Neural cell (in vitro differentiated cells): Measurements from ENCODE around the gene NGB. TPM values are rescaled to one million over a fixed set of nuclear protein-coding genes. Genes with fewer than 3 reads are reported as not detected.

Experiments used
- H2AFZ ChIP-seq: fragments of 200-600, 300-800 bp; sonication (generic), shearing (Covaris generic); 2 replicates; pipeline ENCODE4 v1.6.0; 2014; ENCODE audit warnings: low read depth, mild to moderate bottlenecking, antibody characterized with exemption, low read length, moderate library complexity
- H3F3A ChIP-seq: fragments of 200-600 bp; shearing (Covaris generic); 2 replicates; pipeline ENCODE4 v1.6.1; 2016; ENCODE audit warnings: mild to moderate bottlenecking, moderate library complexity, mixed read lengths, antibody characterized with exemption, low read length; ENCODE audit not compliant: insufficient read depth, poor library complexity, severe bottlenecking
- H3K27ac ChIP-seq: fragments of 200-600, 300-800 bp; sonication (generic), shearing (Covaris generic); 2 replicates; pipeline ENCODE4 v1.5.1; 2014; ENCODE audit warnings: mild to moderate bottlenecking, low read length, moderate library complexity
- H3K27me3 ChIP-seq: fragments of 300-800, 200-600 bp; sonication (generic), shearing (Covaris generic); 2 replicates; pipeline ENCODE4 v1.6.0; 2014; ENCODE audit warnings: mild to moderate bottlenecking, low read depth, low read length, moderate library complexity; ENCODE audit not compliant: insufficient read depth
- H3K36me3 ChIP-seq: fragments of 300-800, 200-600 bp; sonication (generic), shearing (Covaris generic); 2 replicates; pipeline ENCODE4 v1.5.1; 2014; ENCODE audit warnings: mild to moderate bottlenecking, antibody characterized with exemption, low read length, moderate library complexity; ENCODE audit not compliant: insufficient read depth
- H3K4me2 ChIP-seq: fragments of 300-800, 200-600 bp; sonication (generic), shearing (Covaris generic); 2 replicates; pipeline ENCODE4 v1.6.0; 2014; ENCODE audit warnings: mild to moderate bottlenecking, low read length
- H3K4me3 ChIP-seq: fragments of 300-800, 200-600 bp; sonication (generic), shearing (Covaris generic); 2 replicates; pipeline ENCODE4 v1.5.1; 2014; ENCODE audit warnings: mild to moderate bottlenecking, low read length, moderate library complexity
- H3K79me2 ChIP-seq: fragments of 200-600 bp; shearing (Covaris generic); replicated peaks from 2 replicates; pipeline ENCODE4 v1.6.0; 2014; ENCODE audit warnings: mild to moderate bottlenecking, low read length, moderate library complexity; ENCODE audit not compliant: insufficient read depth
- H3K9ac ChIP-seq: fragments of 300-800, 200-600 bp; sonication (generic), shearing (Covaris generic); 2 replicates; pipeline ENCODE4 v1.6.1; 2016; ENCODE audit warnings: mild to moderate bottlenecking, low read length, mixed read lengths
- H3K9me2 ChIP-seq: fragments of 200-600 bp; shearing (Covaris generic); 2 replicates; pipeline ENCODE4 v1.6.1; 2016; ENCODE audit warnings: mild to moderate bottlenecking, low read length, mixed read lengths; ENCODE audit not compliant: insufficient read depth
- H3K9me3 ChIP-seq: fragments of 200-600, 300-800 bp; sonication (generic), shearing (Covaris generic); 2 replicates; pipeline ENCODE4 v1.6.1; 2016; ENCODE audit warnings: mild to moderate bottlenecking, mixed run types, low read length, moderate library complexity, mixed read lengths
- H4K20me1 ChIP-seq: fragments of 200-600 bp; shearing (Covaris generic); 2 replicates; pipeline ENCODE4 v1.6.1; 2016; ENCODE audit warnings: mild to moderate bottlenecking, mixed run types; ENCODE audit not compliant: insufficient read depth
- EP300 ChIP-seq: fragments of 450-650 bp; conservative IDR thresholded peaks from 2 replicates; pipeline ENCODE4 v1.6.1; 2014; ENCODE audit warnings: antibody characterized with exemption, mild to moderate bottlenecking, moderate library complexity; ENCODE audit not compliant: poor library complexity, severe bottlenecking
- EZH2 ChIP-seq: fragments of 200-600, 300-800 bp; shearing (Covaris generic), sonication (generic); IDR thresholded peaks from 2 replicates; pipeline ENCODE4 v1.6.1; 2014; ENCODE audit warnings: antibody characterized with exemption, low read length, borderline replicate concordance, mild to moderate bottlenecking; ENCODE audit not compliant: insufficient read depth, poor library complexity, severe bottlenecking
- MXI1 ChIP-seq: fragments of 450-650 bp; conservative IDR thresholded peaks from 2 replicates; pipeline ENCODE4 v1.6.1; 2014; ENCODE audit warnings: antibody characterized with exemption, mild to moderate bottlenecking; ENCODE audit not compliant: poor library complexity, severe bottlenecking
- POLR2AphosphoS5 ChIP-seq: IDR thresholded peaks from 2 replicates; pipeline ENCODE4 v1.6.1; 2012
- RAD21 ChIP-seq: fragments of 450-650 bp; conservative IDR thresholded peaks from 2 replicates; pipeline ENCODE4 v1.6.1; 2014; ENCODE audit warnings: antibody characterized with exemption, mild to moderate bottlenecking, moderate library complexity
- SMC3 ChIP-seq: fragments of 450-650 bp; conservative IDR thresholded peaks from 2 replicates; pipeline ENCODE4 v1.6.1; 2014; ENCODE audit warnings: antibody characterized with exemption, mild to moderate bottlenecking, moderate library complexity; ENCODE audit not compliant: poor library complexity
- TAF1 ChIP-seq: IDR thresholded peaks from 2 replicates; pipeline ENCODE4 v1.6.1; 2012; ENCODE audit warnings: low read depth
- polyA plus RNA-seq: library from polyadenylated mRNA; depleted of rRNA; stranded (reverse); fragments of >200 nt; gene quantifications from 2 replicates; pipeline ENCODE4 v1.2.3, GENCODE V29; 2014
- TF ChIP-seq, protein P1 (sequence below): IDR thresholded peaks from 2 replicates; pipeline ENCODE4 v1.6.1; 2012; ENCODE audit warnings: borderline replicate concordance
- TF ChIP-seq, protein P2 (sequence below): fragments of 450-650 bp; IDR thresholded peaks from 2 replicates; pipeline ENCODE4 v1.5.1; 2014; ENCODE audit warnings: antibody characterized with exemption, mild to moderate bottlenecking, moderate library complexity; ENCODE audit not compliant: poor library complexity, severe bottlenecking

NGB gene
- polyA plus RNA-seq, 1 donor from 2014 or later, result 0.87 TPM

DNA sequence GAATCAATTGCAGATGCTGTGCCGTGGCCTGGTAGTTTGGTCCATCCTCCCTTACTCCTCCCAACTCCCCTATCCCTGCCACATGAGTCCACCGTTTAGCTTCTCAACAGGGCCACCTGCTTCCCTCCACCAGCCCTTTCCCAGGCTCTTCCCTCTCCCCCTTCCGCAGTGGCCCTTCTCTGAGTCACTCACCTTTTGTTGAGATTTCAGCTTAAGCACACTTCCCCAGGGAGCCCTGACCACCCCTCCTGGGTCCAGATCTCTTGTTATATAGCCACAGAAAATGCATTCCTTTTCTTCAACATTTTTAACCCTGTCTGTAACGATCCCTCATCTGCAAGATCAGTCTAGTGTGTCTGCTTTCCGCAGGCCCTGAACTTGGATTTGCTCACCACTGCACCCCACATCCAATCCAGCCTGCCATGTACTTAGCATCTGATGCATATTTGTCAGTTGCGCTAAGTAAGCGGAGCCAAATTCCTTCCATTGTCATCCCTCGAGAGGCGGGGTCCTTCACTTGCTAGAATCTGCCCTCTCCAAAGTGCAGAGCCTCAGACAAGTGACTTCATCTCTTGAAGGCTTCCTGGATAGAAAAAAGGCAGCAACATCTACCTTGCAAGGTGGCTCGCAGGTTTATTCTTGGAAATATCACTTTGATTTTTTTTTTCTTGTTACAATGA is 48.3 kb downstream of the NGB start:
- TF ChIP-seq MXI1, result no peak
- TF ChIP-seq SMC3, result no peak
- TF ChIP-seq, protein P1, sequence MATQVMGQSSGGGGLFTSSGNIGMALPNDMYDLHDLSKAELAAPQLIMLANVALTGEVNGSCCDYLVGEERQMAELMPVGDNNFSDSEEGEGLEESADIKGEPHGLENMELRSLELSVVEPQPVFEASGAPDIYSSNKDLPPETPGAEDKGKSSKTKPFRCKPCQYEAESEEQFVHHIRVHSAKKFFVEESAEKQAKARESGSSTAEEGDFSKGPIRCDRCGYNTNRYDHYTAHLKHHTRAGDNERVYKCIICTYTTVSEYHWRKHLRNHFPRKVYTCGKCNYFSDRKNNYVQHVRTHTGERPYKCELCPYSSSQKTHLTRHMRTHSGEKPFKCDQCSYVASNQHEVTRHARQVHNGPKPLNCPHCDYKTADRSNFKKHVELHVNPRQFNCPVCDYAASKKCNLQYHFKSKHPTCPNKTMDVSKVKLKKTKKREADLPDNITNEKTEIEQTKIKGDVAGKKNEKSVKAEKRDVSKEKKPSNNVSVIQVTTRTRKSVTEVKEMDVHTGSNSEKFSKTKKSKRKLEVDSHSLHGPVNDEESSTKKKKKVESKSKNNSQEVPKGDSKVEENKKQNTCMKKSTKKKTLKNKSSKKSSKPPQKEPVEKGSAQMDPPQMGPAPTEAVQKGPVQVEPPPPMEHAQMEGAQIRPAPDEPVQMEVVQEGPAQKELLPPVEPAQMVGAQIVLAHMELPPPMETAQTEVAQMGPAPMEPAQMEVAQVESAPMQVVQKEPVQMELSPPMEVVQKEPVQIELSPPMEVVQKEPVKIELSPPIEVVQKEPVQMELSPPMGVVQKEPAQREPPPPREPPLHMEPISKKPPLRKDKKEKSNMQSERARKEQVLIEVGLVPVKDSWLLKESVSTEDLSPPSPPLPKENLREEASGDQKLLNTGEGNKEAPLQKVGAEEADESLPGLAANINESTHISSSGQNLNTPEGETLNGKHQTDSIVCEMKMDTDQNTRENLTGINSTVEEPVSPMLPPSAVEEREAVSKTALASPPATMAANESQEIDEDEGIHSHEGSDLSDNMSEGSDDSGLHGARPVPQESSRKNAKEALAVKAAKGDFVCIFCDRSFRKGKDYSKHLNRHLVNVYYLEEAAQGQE, result no peak
- TF ChIP-seq TAF1, result no peak
- TF ChIP-seq POLR2AphosphoS5, result no peak
- no peak for TF ChIP-seq EZH2
- TF ChIP-seq, protein P2, sequence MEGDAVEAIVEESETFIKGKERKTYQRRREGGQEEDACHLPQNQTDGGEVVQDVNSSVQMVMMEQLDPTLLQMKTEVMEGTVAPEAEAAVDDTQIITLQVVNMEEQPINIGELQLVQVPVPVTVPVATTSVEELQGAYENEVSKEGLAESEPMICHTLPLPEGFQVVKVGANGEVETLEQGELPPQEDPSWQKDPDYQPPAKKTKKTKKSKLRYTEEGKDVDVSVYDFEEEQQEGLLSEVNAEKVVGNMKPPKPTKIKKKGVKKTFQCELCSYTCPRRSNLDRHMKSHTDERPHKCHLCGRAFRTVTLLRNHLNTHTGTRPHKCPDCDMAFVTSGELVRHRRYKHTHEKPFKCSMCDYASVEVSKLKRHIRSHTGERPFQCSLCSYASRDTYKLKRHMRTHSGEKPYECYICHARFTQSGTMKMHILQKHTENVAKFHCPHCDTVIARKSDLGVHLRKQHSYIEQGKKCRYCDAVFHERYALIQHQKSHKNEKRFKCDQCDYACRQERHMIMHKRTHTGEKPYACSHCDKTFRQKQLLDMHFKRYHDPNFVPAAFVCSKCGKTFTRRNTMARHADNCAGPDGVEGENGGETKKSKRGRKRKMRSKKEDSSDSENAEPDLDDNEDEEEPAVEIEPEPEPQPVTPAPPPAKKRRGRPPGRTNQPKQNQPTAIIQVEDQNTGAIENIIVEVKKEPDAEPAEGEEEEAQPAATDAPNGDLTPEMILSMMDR, result no peak
- no peak for TF ChIP-seq EP300
- no peak for TF ChIP-seq RAD21
- peak overlapping the region; percentile 30 for H3K9ac ChIP-seq
- no peaks in the 10 kb centered on the region for H3K27me3 ChIP-seq
- H3K4me3 ChIP-seq, result peak overlapping the region; percentile 51
- no peak overlapping the region for H2AFZ ChIP-seq
- no peaks in the 10 kb centered on the region for H3K9me2 ChIP-seq
- H3K27ac ChIP-seq, result peak overlapping the region; percentile 85
- H3F3A ChIP-seq, result no peaks in the 10 kb centered on the region
- peak overlapping the region; percentile 39 for H3K4me2 ChIP-seq
- H3K36me3 ChIP-seq, result no peaks in the 10 kb centered on the region
- no peaks in the 10 kb centered on the region for H3K9me3 ChIP-seq
- no peaks in the 10 kb centered on the region for H4K20me1 ChIP-seq
- H3K79me2 ChIP-seq, result no peaks in the 10 kb centered on the region

DNA sequence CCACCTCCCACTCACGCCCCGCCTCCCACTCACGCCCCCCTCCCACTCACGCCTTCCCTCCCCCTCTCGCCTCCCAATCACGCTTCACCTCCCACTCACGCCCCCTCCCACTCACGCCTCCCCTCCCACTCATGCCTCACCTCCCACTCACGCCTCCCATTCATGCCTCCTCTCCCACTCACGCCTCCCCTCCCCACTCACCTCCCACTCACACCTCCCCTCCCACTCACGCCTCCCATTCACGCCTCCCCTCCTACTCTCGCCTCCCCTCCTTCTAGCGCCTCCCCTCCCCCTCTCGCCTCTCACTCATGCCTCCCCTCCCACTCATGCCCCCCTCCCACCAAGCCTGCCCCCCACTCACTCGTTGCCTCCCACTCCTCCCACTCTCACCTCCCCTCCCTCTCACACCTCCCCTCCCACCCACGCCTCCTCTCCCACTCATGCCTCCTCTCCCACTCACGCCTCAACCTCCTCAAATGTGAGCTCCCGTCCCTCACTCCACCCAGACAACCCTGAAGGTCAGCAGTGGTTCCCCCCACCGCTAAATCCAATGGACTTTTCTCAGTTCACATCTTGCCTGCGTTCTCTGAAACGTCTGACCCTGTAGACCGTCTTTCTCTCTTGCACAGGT is 49.6 kb downstream of the NGB start:
- no peak overlapping the region for H2AFZ ChIP-seq
- H3K9ac ChIP-seq, result no peak overlapping the region
- no peaks in the 10 kb centered on the region for H3K27me3 ChIP-seq
- no peak overlapping the region for H3K27ac ChIP-seq
- no peak overlapping the region for H3K4me3 ChIP-seq
- no peaks in the 10 kb centered on the region for H3K9me3 ChIP-seq
- H3K4me2 ChIP-seq, result no peak overlapping the region
- no peaks in the 10 kb centered on the region for H3K36me3 ChIP-seq
- H3F3A ChIP-seq, result no peaks in the 10 kb centered on the region
- no peaks in the 10 kb centered on the region for H3K79me2 ChIP-seq
- no peaks in the 10 kb centered on the region for H3K9me2 ChIP-seq
- no peak for TF ChIP-seq EZH2
- TF ChIP-seq RAD21, result no peak
- no peak for TF ChIP-seq MXI1
- TF ChIP-seq, protein P1, result no peak
- no peak for TF ChIP-seq EP300
- H4K20me1 ChIP-seq, result no peaks in the 10 kb centered on the region
